Measurements from ENCODE around the gene HMGN4.

Gene HMGN4

GRCh38 chr6:26552640-26553188 lies 14.5 kb downstream of the HMGN4 start:
- no peak for DNase-seq

- DNase-seq, result peak; percentile 89
Observed at GRCh38 chr6:26553264-26553634, 15.1 kb downstream of the HMGN4 start.

GRCh38 chr6:26553635-26554446 lies 15.7 kb downstream of the HMGN4 start:
- DNase-seq, result peak; percentile 91

- DNase-seq, result no peak
Observed at GRCh38 chr6:26554447-26554696, 16.2 kb downstream of the HMGN4 start.

GRCh38 chr6:26554697-26555504 lies 16.7 kb downstream of the HMGN4 start:
- peak; percentile 81 for DNase-seq

- DNase-seq, result no peak
Observed at GRCh38 chr6:26555505-26556262, 17.5 kb downstream of the HMGN4 start.

- DNase-seq, result peak; percentile 78
Observed at GRCh38 chr6:26556263-26557070, 18.3 kb downstream of the HMGN4 start.

- DNase-seq, result no peak
Observed at GRCh38 chr6:26561533-26562466, 23.6 kb downstream of the HMGN4 start.

GRCh38 chr6:26563488-26563887 lies 25.3 kb downstream of the HMGN4 start:
- DNase-seq, result no peak

GRCh38 chr6:26568601-26569432 lies 30.7 kb downstream of the HMGN4 start:
- DNase-seq, result peak; percentile 100

GRCh38 chr6:26569433-26569764 lies 31.2 kb downstream of the HMGN4 start:
- DNase-seq, result no peak

GRCh38 chr6:26570027-26570809 lies 32.1 kb downstream of the HMGN4 start:
- no peak for DNase-seq

GRCh38 chr6:26571592-26572296 lies 33.6 kb downstream of the HMGN4 start:
- peak; percentile 76 for DNase-seq

- no peak for DNase-seq
Observed at GRCh38 chr6:26575494-26575939, 37.4 kb downstream of the HMGN4 start.

GRCh38 chr6:26576407-26576843 lies 38.3 kb downstream of the HMGN4 start:
- DNase-seq, result no peak

GRCh38 chr6:26576929-26577719 lies 39.0 kb downstream of the HMGN4 start:
- peak; percentile 90 for DNase-seq

- no peak for DNase-seq
Observed at GRCh38 chr6:26577720-26578072, 39.5 kb downstream of the HMGN4 start.

GRCh38 chr6:26578279-26578678 lies 40.1 kb downstream of the HMGN4 start:
- DNase-seq, result no peak

All from stimulated activated CD8-positive, alpha-beta memory T cell treated with anti-CD3 and anti-CD28 coated beads, Interleukin-4, amount 100 ng/mL, for 48 hours (primary cell).